T-cell (primary cell): Measurements from ENCODE around the gene NRXN2. TPM values are rescaled to one million over a fixed set of nuclear protein-coding genes. Genes with fewer than 3 reads are reported as not detected.

Experiments
- ATAC-seq, 4 experiments: fragments of 200-7000 bp in 3 of 4; fragments of 150-1000 bp in 1 of 4; cut with Tn5 transposase; replicated peaks in 1 of 4; 1 replicate in 3 of 4; 2 replicates in 1 of 4; pipeline ENCODE4 v1.10.0; 2021; ENCODE audit warnings: moderate library complexity in 3 of 4, mild to moderate bottlenecking in 2 of 4, moderate number of reproducible peaks in 1 of 4
- CTCF ChIA-PET, 2 donors: fragments of 300-600 bp; sonication (Branson Sonifier 250); formaldehyde crosslinking; loops; one replicate each; lab custom pipeline; 2022; ENCODE audit warnings: antibody characterized with exemption in 2 of 2; lab: Charles Lee
- POLR2A ChIA-PET, 2 donors: fragments of 300-600 bp; sonication (Branson Sonifier 250); formaldehyde crosslinking; loops; one replicate each; lab custom pipeline; 2022; ENCODE audit warnings: antibody characterized with exemption in 2 of 2; lab: Charles Lee
- DNase-seq, 35 experiments: peaks; one replicate each; pipeline versions ENCODE4 v3.0.0 to v3.0.0-alpha.2; 2013 to 2023
- H3K27ac ChIP-seq: one replicate; pipeline ENCODE4 v1.5.1; 2013; ENCODE audit warnings: low read length
- H3K27me3 ChIP-seq, 2 experiments: replicated peaks in 1 of 2; 1 replicate in 1 of 2; 2 replicates in 1 of 2; pipeline versions ENCODE4 v1.6.1 to v1.7.0; 2013; ENCODE audit warnings: low read length in 1 of 2, mixed read lengths in 1 of 2; ENCODE audit not compliant: control insufficient read depth in 2 of 2, insufficient read depth in 2 of 2; ENCODE audit errors: extremely low read depth in 1 of 2
- H3K36me3 ChIP-seq, 2 donors: 1 replicate in 1 of 2; 2 replicates in 1 of 2; pipeline versions ENCODE4 v1.6.1 to v1.7.0; 2013; ENCODE audit warnings: low read length in 1 of 2; ENCODE audit not compliant: control insufficient read depth in 2 of 2, insufficient read depth in 1 of 2; ENCODE audit errors: extremely low read depth in 1 of 2
- H3K4me1 ChIP-seq, 2 experiments: 1 replicate in 1 of 2; 2 replicates in 1 of 2; pipeline versions ENCODE4 v1.6.1 to v1.7.0; 2013; ENCODE audit warnings: low read length in 2 of 2, mixed read lengths in 1 of 2; ENCODE audit not compliant: insufficient read depth in 2 of 2, control insufficient read depth in 1 of 2; ENCODE audit errors: extremely low read depth in 1 of 2
- H3K4me3 ChIP-seq, 2 donors: 1 replicate in 1 of 2; 2 replicates in 1 of 2; pipeline versions ENCODE4 v1.5.1 to v1.7.0; 2013; ENCODE audit warnings: mild to moderate bottlenecking in 2 of 2, low read length in 1 of 2, moderate library complexity in 1 of 2; ENCODE audit not compliant: control insufficient read depth in 1 of 2; ENCODE audit errors: extremely low read depth in 1 of 2
- H3K9me3 ChIP-seq: 2 replicates; pipeline ENCODE4 v1.7.0; 2013
- H3K27ac Mint-ChIP-seq, 2 donors: one replicate each; pipeline ENCODE4 v1.8.0; 2020 to 2021; ENCODE audit warnings: mild to moderate bottlenecking in 2 of 2, mixed read lengths in 2 of 2
- H3K27me3 Mint-ChIP-seq, 2 donors: one replicate each; pipeline ENCODE4 v1.8.0; 2021 to 2022; ENCODE audit warnings: mixed read lengths in 2 of 2
- H3K36me3 Mint-ChIP-seq: one replicate; pipeline ENCODE4 v1.8.0; 2021; ENCODE audit warnings: mixed read lengths
- H3K4me1 Mint-ChIP-seq, 3 donors: one replicate each; pipeline ENCODE4 v1.8.0; 2020 to 2022; ENCODE audit warnings: mixed read lengths in 3 of 3, mild to moderate bottlenecking in 1 of 3
- H3K4me3 Mint-ChIP-seq, 3 donors: one replicate each; pipeline ENCODE4 v1.8.0; 2020 to 2022; ENCODE audit warnings: mild to moderate bottlenecking in 3 of 3, mixed read lengths in 3 of 3, moderate library complexity in 3 of 3
- H3K9me3 Mint-ChIP-seq, 3 donors: one replicate each; pipeline ENCODE4 v1.8.0; 2020 to 2022; ENCODE audit warnings: mixed read lengths in 3 of 3
- WGBS: methylation state at CpG from one replicate; pipeline ENCODE4 v1.1.5; 2013; ENCODE audit warnings: missing lambda C conversion rate; ENCODE audit not compliant: insufficient coverage; 5-methylcytosine and 5-hydroxymethylcytosine counted together
- total RNA-seq, 35 experiments: library from RNA in 6 of 35; stranded (reverse) in 6 of 35; fragments of 120-200 nt in 1 of 35; gene quantifications; one replicate each; pipeline versions ENCODE4 v1.2.1 to v1.2.4 and lab custom pipeline; 2013 to 2026

NRXN2 gene
- total RNA-seq, 5 donors from 2014 or later (not counting 1 experiment from before 2014, with no cell fraction given) = 0.43 to 0.70 (median 0.47) TPM; not detected in 2

DNA sequence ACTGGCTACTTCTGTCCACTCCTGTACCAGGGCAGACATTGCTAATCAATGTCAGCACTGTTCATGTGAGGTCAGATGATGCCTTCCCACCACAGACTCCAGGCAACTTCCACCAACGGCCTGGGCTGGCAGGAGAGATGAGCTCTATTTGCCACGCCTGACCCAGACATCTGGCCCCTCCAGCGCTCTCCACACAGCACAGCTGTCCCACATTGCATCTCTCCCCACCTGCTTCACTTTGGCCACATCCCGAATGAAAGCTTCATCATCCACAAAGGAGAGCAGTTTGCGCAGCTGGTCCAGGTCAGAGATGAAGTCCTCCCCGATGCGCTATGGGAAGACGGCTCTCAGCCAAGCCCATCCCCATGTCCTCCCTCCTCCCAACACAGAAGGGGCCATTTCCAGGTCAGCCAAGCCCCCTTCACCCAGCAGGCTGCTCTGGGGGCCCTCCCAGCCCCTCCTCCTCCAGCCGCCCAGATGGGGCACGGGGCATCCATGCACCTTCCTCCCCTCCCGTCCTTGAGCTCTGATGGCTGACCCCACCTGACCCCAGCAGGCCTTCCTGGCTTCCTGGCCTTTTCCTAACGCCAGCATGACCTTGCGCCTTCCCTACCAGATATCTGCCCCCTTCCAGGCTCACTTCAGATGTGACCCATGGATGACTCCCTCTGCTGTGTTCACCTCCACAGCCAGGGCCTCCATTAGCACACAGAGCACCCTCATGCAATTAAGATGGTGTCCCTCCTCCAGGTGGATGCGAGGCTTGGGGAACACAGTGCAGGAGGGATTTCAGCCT lies 29.4 kb upstream of the NRXN2 start:
- H3K36me3 Mint-ChIP-seq = peaks cover 17% of the 10 kb centered on the region
- ATAC-seq (no peak), DNase-seq (no peak)
- H3K27ac Mint-ChIP-seq = peak overlapping the region; percentile 48
- no peaks in the 10 kb centered on the region for H3K9me3 Mint-ChIP-seq
- Histone ChIP-seq H3K36me3 (peaks cover 13 to 25% of the 10 kb centered on the region in 2 donors), H3K4me1 (peaks cover 0 to 51% of the 10 kb centered on the region in 2 experiments), H3K9me3 (no peaks in the 10 kb centered on the region), H3K27ac (no peak overlapping the region), H3K4me3 (no peak overlapping the region), H3K27me3 (no peaks in the 10 kb centered on the region)
- H3K4me1 Mint-ChIP-seq = peaks cover 23 to 37% (median 34%) of the 10 kb centered on the region in 3 donors
- no peaks in the 10 kb centered on the region for H3K27me3 Mint-ChIP-seq
- H3K4me3 Mint-ChIP-seq = no peak overlapping the region
- ChIA-PET CTCF (no interaction called here), POLR2A (interaction anchor here (0.6 to 1.4 kb wide), 2 partner anchors 20 kb away, joined by 3 read pairs; no protein-coding TSS in a partner anchor)
- 94% methylated on average over 14 of the region's 14 CpGs for WGBS

DNA sequence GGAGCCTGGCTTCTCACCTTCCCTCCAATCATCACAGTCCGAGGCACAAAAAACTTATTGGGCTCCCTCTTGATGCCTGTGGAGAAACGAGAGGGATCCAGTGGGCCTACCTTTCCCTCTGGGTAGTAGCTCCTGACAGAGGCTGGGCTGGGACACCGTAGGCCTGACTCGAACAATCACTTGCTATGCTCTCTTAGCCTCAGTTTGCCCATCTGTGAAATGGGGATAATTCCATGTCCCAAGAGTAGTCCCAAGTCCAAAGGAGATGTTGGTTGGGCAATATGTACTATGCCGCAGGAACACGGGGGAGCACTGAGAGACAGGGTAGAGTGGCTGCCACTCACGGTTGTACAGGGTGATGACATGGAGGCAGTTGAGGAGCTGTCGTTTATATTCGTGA lies 28.6 kb upstream of the NRXN2 start:
- Histone ChIP-seq H3K4me3 (no peak overlapping the region), H3K9me3 (no peaks in the 10 kb centered on the region), H3K27ac (no peak overlapping the region), H3K4me1 (peaks cover 2 to 51% of the 10 kb centered on the region in 2 experiments), H3K27me3 (no peaks in the 10 kb centered on the region), H3K36me3 (peaks cover 12 to 22% of the 10 kb centered on the region in 2 donors)
- POLR2A ChIA-PET = interaction anchor here (0.6 to 1.4 kb wide), 2 partner anchors 20 to 21 kb away, joined by 3 read pairs; no protein-coding TSS in a partner anchor
- Mint-ChIP-seq H3K9me3 (no peaks in the 10 kb centered on the region), H3K27me3 (no peaks in the 10 kb centered on the region), H3K4me3 (no peak overlapping the region), H3K4me1 (peaks cover 22 to 39% (median 34%) of the 10 kb centered on the region in 3 donors), H3K27ac (peak overlapping the region; percentile 48 to 80), H3K36me3 (peaks cover 17% of the 10 kb centered on the region)
- CTCF ChIA-PET = interaction anchor here in 1 of 2 donors (1.7 kb wide), 1 partner anchor 8 kb away, joined by 7 read pairs; the partner anchor contains the start of gene PYGM
- ATAC-seq (no peak), DNase-seq (no peak)
- 85% methylated on average over 7 of the region's 9 CpGs for WGBS

DNA sequence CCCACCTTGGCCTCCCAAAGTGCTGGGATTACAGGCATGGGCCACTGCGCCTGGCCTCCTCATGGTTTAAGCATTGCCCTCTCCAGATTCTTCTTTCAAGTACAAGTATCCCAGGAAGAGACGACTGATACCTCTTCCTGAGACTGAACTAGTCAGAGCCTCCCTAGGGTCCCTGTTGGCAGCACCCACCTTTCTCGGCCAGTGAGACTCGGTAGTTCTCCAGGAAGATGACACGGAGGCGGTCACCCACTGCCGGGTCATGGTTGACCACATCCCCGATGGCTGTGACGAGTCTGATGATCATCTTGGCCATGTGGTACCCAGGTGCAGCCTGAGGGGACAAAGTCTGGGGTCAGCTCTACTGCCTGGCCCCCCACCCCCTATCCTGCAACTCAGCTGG lies 28.1 kb upstream of the NRXN2 start:
- Histone ChIP-seq H3K27me3 (no peaks in the 10 kb centered on the region), H3K9me3 (no peaks in the 10 kb centered on the region), H3K4me1 (peaks cover 6 to 53% of the 10 kb centered on the region in 2 experiments), H3K36me3 (peaks cover 12 to 22% of the 10 kb centered on the region in 2 donors), H3K27ac (no peak overlapping the region), H3K4me3 (no peak overlapping the region)
- WGBS = 92% methylated on average over 9 of the region's 9 CpGs
- DNase-seq (no peak), ATAC-seq (no peak)
- H3K27ac Mint-ChIP-seq = peak overlapping the region; percentile 89 to 90
- ChIA-PET POLR2A (interaction anchor here in 1 of 2 donors (1.4 kb wide), 1 partner anchor 21 kb away, joined by 3 read pairs; no protein-coding TSS in a partner anchor), CTCF (interaction anchor here in 1 of 2 donors (1.7 kb wide), 1 partner anchor 9 kb away, joined by 7 read pairs; the partner anchor contains the start of gene PYGM)
- H3K4me1 Mint-ChIP-seq = peaks cover 27 to 43% (median 38%) of the 10 kb centered on the region in 3 donors
- H3K4me3 Mint-ChIP-seq = peak overlapping the region in 1 of 3 donors; percentile 52
- no peaks in the 10 kb centered on the region for H3K27me3 Mint-ChIP-seq
- H3K9me3 Mint-ChIP-seq = no peaks in the 10 kb centered on the region
- peaks cover 17% of the 10 kb centered on the region for H3K36me3 Mint-ChIP-seq

DNA sequence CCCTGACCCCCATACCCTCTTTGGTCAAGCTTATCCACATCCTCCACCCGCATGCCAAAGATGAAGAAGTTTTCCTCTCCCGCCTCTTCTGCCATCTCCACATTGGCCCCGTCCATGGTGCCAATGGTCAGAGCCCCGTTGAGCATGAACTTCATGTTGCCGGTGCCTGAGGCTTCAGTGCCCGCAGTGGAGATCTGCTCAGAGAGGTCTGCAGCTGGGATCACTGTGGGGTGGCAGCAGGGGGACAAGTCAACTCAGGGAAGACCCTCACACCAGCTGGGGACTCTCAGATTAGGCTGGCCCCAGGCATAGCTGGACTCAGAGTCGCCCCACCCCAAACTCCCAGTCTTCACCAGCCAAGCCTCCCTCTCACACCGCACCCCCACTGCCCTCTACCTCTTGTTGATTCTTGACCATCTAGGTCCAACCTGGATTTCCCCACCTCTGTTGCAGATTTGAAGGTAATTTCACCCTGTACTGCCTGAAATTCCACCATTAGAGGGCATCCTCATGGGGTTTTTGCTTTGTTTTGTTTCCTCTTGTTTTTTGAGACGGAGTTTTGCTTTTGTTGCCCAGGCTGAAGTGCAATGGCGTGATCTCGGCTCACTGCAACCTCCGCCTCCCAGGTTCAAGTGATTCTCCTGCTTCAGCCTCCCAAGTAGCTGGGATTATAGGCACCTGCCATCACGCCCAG lies 27.5 kb upstream of the NRXN2 start:
- ChIA-PET CTCF (interaction anchor here in 1 of 2 donors (1.7 kb wide), 1 partner anchor 10 kb away, joined by 7 read pairs; the partner anchor contains the start of gene PYGM), POLR2A (interaction anchor here in 1 of 2 donors (1.4 kb wide), 1 partner anchor 22 kb away, joined by 3 read pairs; no protein-coding TSS in a partner anchor)
- WGBS = 98% methylated on average over 8 of the region's 13 CpGs
- H3K4me1 Mint-ChIP-seq = peaks cover 27 to 45% (median 39%) of the 10 kb centered on the region in 3 donors
- ATAC-seq = no peak
- H3K36me3 Mint-ChIP-seq = peaks cover 17% of the 10 kb centered on the region
- Histone ChIP-seq H3K27me3 (no peaks in the 10 kb centered on the region), H3K9me3 (no peaks in the 10 kb centered on the region), H3K4me1 (peaks cover 6 to 54% of the 10 kb centered on the region in 2 experiments), H3K4me3 (no peak overlapping the region), H3K27ac (no peak overlapping the region), H3K36me3 (peaks cover 8 to 22% of the 10 kb centered on the region in 2 donors)
- peak in 1 of 35 experiments; percentile 55 for DNase-seq
- no peaks in the 10 kb centered on the region for H3K9me3 Mint-ChIP-seq
- H3K27ac Mint-ChIP-seq = peak overlapping the region; percentile 89 to 90
- peak overlapping the region in 1 of 3 donors; percentile 52 for H3K4me3 Mint-ChIP-seq
- H3K27me3 Mint-ChIP-seq = no peaks in the 10 kb centered on the region

DNA sequence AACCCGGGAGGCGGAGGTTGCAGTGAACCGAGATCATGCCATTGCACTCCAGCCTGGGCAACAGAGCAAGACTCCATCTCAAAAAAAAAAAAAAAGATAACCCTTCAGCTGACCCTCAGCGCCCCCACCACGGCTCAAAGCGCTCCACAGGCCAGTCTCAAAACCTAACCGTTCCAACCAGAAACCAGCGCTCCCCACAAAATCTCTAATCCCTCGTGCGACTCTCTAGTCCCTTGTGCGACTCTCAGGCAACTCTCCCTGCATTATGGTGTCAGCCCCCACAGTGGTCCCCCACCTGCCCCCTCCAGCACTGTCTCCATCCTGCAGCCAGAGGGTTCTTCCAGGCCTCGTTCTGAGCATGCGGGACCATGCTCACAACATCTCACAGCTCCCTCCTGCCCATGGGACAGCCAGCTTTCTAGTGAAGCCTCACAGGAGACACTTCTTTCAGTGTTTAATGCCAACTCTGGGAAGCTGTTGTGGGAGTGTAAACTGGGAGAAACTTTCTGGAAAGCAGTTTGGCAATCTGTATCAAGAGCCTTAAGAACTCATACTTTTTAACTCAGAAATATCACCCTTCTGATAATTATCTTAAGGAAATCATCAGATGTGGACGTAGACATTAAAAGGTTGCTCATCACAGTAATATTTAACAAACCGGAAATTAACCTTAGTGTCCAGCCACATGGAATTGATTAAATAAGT lies 25.1 kb upstream of the NRXN2 start:
- 95% methylated on average over 9 of the region's 15 CpGs for WGBS
- DNase-seq (no peak), ATAC-seq (no peak)
- Histone ChIP-seq H3K4me1 (peaks cover 6 to 54% of the 10 kb centered on the region in 2 experiments), H3K9me3 (no peaks in the 10 kb centered on the region), H3K27me3 (no peaks in the 10 kb centered on the region), H3K27ac (no peak overlapping the region), H3K4me3 (no peak overlapping the region), H3K36me3 (peaks cover 3 to 17% of the 10 kb centered on the region in 2 donors)
- CTCF ChIA-PET = interaction anchor here in 1 of 2 donors (0.7 to 1.0 kb wide), 3 partner anchors 12 to 27 kb away, joined by 3 to 4 read pairs (median 3); partner anchors contain the start of gene PYGM
- POLR2A ChIA-PET = interaction anchor here (1.2 to 1.8 kb wide), 2 partner anchors 13 to 17 kb away, joined by 3 to 12 read pairs; no protein-coding TSS in a partner anchor
- Mint-ChIP-seq H3K4me3 (peak overlapping the region in 2 of 3 donors; percentile 2 to 9), H3K9me3 (no peaks in the 10 kb centered on the region), H3K27ac (peak overlapping the region; percentile 83 to 89), H3K27me3 (no peaks in the 10 kb centered on the region), H3K4me1 (peaks cover 30 to 51% (median 47%) of the 10 kb centered on the region in 3 donors), H3K36me3 (peaks cover 15% of the 10 kb centered on the region)
